Mammary epithelial cell (primary cell): ENCODE data around the gene DNAJC15.

ENCODE experiments used
- CTCF ChIP-seq, 2 donors: IDR thresholded peaks in 1 of 2; conservative IDR thresholded peaks in 1 of 2; 2 replicates each; pipeline ENCODE4 v1.5.1; 2011 to 2012; ENCODE audit warnings: inconsistent platforms in 2 of 2, low read length in 2 of 2, mild to moderate bottlenecking in 2 of 2, control low read depth in 1 of 2, low read depth in 1 of 2; ENCODE audit not compliant: insufficient read depth in 1 of 2; ENCODE audit errors: extremely low read depth in 1 of 2
- EZH2 ChIP-seq: IDR thresholded peaks from 2 replicates; pipeline ENCODE4 v1.6.1; 2012; ENCODE audit warnings: low read length, inconsistent platforms, borderline replicate concordance

GRCh38 chr13:43058831-43059230 lies 35.4 kb downstream of the DNAJC15 start:
- TF ChIP-seq CTCF (conservative IDR thresholded peaks at IDR 0.05 in 1 of 2, IDR thresholded peaks at IDR 0.05 in 1 of 2; ENCODE audit: extremely low read depth in 1 of 2, insufficient read depth in 1 of 2, low read depth in 1 of 2, low read length in 2 of 2): no peak
- no peak for TF ChIP-seq EZH2
